ENCODE results near the gene GPATCH8. TPM values are rescaled to one million over a fixed set of nuclear protein-coding genes. Genes with fewer than 3 reads are reported as not detected.
A peak's percentile ranks its signal among the peaks of the same experiment; 100 is the strongest.
"Not testable (repeated sequence)": the region's sequence is repeated elsewhere in the genome, so short reads cannot be mapped to it uniquely, and the experiment has no call there.

GPATCH8 gene
- polyA plus RNA-seq (ENCODE audit: insufficient read length in 10 of 10), result 10 to 100 TPM; 21.1 to 36.9 (median 27.0) TPM
- long read RNA-seq, donor 1, full-length matches to known transcripts, result 1 of 1 reads
- long read RNA-seq, donor 1, partial matches to known transcripts, result 0 of 1 reads
- long read RNA-seq, donor 1, other reads (novel, unspliced or antisense), result 0 of 1 reads
- long read RNA-seq, donor 2, full-length matches to known transcripts, result 1 of 1 reads
- long read RNA-seq, donor 2, partial matches to known transcripts, result 0 of 1 reads
- long read RNA-seq, donor 2, other reads (novel, unspliced or antisense), result 0 of 1 reads
- long read RNA-seq, donor 3, result 0 reads
- long read RNA-seq, donor 4, full-length matches to known transcripts, result 4 of 4 reads
- long read RNA-seq, donor 4, partial matches to known transcripts, result 0 of 4 reads
- long read RNA-seq, donor 4, other reads (novel, unspliced or antisense), result 0 of 4 reads
- long read RNA-seq, donor 5, full-length matches to known transcripts, result 3 of 3 reads
- long read RNA-seq, donor 5, partial matches to known transcripts, result 0 of 3 reads
- long read RNA-seq, donor 5, other reads (novel, unspliced or antisense), result 0 of 3 reads
- long read RNA-seq, donor 6, full-length matches to known transcripts, result 5 of 5 reads
- long read RNA-seq, donor 6, partial matches to known transcripts, result 0 of 5 reads
- long read RNA-seq, donor 6, other reads (novel, unspliced or antisense), result 0 of 5 reads
- long read RNA-seq, donor 7, full-length matches to known transcripts, result 5 of 5 reads
- long read RNA-seq, donor 7, partial matches to known transcripts, result 0 of 5 reads
- long read RNA-seq, donor 7, other reads (novel, unspliced or antisense), result 0 of 5 reads
- long read RNA-seq, donor 8, full-length matches to known transcripts, result 6 of 6 reads
- long read RNA-seq, donor 8, partial matches to known transcripts, result 0 of 6 reads
- long read RNA-seq, donor 8, other reads (novel, unspliced or antisense), result 0 of 6 reads
- long read RNA-seq, donor 9, partial matches to known transcripts, result 0 of 1 reads
- long read RNA-seq, donor 9, other reads (novel, unspliced or antisense), result 0 of 1 reads

GRCh38 chr17:44503147-44504029, at the start of gene GPATCH8:
GPATCH8 (minus strand) TSS chr17:44503406; CDS start chr17:44503370, 36 bp downstream.
- peak; percentile 96 to 98 (median 97) for DNase-seq

DNA sequence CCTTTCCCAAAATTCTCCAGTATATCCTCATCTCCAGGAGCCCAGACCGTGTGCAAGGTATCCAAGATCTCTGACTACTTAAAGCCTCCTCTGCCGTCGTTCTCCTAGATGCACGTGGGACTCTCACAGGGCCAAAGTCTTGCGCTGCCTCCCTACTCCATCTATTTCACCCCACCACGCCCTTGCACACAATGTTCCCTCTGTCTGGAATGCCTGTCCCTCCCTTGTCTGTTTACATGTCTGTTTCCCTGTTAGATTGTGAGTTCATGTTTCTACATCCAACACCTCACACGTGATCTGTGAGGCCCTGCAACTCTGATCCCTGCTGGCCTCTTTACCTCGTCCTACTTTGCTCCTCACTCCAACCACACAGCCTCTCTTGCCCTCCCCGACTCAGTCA, 49.2 kb upstream of the GPATCH8 start:
- no peak for DNase-seq

DNA sequence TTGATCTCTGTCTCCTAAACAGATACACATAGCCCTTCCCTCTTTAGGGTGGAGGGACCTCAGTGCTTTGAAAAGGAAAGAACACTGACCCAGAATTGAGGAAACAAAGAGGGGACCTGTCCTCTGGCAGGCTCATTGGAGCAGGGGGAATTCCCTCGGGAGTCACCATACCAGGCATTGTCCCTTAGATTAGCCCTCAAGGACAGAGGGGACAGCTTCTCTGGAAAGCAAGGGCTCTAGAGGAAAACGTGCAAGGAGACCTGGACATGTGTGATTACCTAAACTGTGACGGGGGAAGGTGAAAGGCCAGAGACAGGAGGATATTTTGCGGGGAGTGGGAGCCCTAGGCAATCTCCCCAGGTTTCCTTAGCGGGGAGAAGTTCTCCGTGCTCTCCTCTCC, 46.5 kb upstream of the GPATCH8 start:
- DNase-seq, result no peak

DNA sequence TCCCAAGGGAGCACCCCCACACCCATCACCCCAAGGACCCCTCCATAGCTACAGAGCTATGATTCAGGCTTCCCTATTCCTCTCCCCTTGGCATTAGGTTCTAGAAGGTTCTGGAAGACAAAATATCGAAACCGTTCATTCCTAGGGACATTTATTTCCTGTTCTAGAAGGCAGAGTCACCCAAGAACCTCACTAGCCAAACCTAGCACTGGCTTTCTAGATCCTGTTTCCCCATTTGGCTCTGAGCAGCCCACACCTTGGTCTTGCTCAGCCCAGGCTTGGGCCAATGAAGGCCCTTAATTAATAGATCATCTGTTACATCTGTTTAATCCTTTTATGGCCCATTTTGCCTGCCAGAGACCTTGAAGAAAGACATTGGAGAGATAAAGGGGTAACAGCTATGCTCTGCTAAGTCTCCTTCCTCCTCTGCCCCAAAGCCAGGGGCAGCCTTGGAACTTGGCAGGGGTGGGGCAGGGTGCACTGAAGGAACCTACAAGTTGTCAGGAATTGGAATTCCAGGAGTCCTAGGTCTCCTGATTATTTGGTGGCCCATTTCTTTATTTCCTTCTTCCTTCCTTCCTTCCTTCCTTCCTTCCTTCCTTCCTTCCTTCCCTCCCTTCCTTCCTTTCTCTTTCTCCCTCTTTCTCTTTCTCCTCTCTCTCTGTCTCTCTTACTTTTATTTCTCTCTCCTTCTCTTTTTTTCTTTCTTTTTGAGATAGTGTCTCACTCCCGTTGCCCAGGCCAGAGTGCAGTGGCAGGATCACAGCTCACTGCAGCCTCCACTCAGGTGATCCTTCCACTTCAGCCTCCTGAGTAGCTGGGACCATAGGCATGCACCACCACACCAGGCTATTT, 45.4 kb upstream of the GPATCH8 start:
- no peak for DNase-seq

DNA sequence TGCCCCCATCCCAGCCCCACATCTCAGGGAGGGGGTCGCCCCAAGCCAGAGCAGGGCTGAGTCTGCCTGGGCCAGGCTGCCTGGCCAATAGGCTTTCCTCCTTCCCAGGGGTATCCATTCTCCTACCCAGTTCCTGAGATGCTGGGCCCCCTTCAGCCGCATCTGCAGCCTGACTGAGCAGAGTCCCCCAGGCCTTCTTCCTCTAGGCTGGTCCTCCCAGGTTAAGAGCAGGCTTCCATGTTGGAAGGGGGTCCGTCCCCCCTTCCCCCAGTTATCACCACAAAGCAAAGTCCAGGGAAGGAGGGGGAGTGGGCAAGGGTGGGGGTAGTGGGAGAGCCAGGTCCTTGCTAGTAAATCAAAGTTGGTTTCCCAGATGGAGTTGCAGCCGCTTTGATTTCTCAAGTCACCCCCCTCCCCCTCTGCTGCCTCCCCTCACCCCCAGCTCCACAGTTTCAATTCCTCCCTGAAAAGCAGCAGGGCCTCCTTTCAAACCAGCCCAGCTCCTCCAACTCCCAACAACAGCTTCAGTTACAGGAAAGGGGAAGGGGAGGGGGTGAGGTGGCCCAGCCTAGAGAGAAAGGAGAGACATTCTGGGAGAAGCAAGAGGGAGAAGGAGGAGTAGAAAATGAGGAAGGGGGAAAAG, 44.5 kb upstream of the GPATCH8 start:
- DNase-seq, result peak in 2 of 3 donors; percentile 40 to 76

DNA sequence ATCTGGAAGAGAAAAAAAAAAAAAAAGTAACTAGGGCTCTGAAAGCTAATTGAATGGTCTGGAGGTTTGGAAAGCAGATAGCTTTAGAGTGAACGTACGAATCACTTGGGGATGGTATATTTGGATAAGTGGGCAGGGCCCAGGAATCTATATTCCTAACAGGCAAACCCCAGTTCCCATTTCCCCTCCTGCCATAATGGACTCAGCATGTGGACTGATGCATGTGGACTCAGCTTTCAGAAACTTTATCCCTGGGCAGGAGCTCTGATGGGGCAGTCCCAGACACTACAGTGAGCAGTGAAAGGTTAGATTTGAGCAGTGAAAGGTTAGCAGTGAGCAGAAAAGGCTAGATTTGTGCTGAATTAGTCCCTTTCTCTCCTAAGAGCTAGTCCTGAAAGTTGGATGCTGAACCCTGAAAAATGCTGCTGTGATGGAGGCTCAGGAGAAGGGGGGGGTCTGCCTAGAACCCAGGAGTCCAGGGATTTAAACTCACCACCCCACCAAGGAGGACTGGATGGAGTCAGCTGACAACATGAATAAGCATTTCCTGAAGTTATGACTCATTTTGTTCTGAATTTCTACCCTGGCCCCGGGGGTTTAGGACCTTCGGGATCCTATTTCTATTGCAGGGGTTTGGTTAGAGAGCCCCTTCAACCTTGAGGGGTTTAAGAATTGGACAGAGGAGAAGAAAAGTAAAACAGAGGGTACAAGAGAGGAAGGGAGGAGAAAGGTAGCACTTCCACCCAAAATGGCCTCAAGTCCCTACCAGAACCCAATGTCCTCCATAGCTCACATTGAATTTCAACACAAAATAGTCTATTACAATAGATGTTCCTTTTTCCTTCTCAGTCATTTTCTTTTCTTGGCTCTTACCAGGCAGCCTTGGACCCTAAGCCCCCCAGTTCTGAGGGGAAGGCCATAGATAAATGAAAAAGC, 43.7 kb upstream of the GPATCH8 start:
- DNase-seq, result no peak

DNA sequence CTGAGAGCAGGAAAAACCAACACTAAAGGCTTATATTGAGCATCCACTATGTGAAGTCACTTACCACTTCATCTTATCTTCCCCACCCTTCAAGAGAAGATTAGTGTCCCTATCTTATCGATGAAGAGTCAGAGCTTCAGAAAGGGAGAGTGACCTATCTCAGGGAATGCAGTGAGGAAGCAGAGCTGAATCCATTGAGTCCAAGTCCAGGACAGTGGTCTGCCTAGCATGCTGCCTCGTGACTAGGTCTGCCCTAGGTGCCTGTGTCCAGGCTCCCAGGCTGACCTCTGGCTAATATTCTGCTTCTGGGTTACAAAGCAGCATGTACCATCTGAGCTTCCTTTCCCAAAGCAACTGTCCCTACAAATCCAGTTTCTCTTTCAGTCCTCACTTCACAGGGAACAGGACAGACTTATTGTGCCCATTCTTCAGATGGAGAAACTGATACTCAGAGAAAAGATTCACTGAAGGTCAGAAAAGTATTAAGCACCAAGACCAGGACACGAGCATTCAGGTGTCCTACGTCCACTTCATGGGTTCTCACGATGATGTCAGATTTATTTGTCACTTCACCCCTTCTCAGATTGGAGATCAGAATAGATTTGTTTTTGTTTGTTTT, 40.8 kb upstream of the GPATCH8 start:
- DNase-seq, result no peak

GRCh38 chr17:44543213-44543904, 40.2 kb upstream of the GPATCH8 start:
- DNase-seq, result peak; percentile 32 to 91 (median 73)

- no peak for DNase-seq
Observed at GRCh38 chr17:44541884-44542581, 38.8 kb upstream of the GPATCH8 start.

DNA sequence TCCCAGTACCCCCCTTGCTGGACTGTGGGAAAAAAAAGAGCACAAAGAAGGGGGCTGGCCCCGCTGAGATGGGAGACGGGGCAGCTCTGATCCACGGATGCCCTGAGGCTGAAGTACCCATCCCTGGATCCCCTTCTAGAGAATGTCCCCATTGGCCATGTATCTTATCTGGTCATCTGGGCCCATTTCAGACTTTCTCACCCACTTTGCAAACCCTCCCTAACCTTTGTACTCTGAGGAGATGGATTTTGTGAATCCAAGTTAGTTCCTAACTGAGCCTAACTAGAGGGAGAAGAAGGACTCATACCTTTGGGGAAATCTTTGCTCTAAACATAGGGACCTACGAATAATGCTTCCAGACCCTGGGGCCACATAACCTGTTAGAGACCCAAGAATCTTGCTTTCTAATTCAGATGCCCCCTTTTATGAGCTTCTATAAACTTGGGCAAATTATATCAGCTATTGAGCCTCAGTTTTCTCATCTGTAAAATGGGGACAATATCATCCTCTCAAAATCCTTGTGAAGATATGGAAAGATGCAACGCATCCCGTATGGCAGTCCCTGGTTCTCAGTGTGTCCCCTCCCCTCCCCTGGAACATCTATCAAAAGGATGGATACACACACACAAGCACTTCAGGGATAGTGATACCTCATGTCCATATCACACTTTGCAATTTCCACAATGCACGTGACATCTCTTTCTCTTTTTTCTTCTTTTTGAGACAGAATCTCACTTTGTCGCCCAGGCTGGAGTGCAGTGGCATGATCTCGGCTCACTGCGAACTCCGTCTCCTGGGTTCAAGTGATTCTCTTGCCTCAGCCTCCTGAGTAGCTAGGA, 37.3 kb upstream of the GPATCH8 start:
- no peak for DNase-seq

DNA sequence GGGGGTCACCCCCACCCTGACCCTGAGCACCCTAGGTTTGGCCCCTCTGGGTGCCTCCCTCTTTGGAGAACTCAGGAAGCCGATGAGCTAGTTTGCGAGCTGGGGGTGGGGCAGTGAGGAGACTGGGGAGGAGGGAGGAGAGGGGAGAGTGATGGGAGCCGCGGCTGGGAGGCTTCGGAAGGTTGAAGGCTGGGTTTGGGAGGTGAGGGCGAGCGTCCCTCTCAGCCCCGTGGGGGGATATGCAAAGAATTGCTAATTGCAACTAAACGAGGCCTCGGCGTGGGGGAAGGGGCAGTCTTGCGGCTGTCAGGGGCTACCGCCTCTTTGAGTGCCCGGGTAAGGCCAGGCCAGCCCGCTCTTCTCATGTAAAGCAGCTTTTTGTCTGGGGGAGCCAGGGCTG, 36.5 kb upstream of the GPATCH8 start:
- DNase-seq, result no peak

GRCh38 chr17:44537922-44538321, 34.7 kb upstream of the GPATCH8 start:
- not testable (repeated sequence) for DNase-seq

GRCh38 chr17:44536090-44536953, 33.1 kb upstream of the GPATCH8 start:
- DNase-seq, result no peak

DNA sequence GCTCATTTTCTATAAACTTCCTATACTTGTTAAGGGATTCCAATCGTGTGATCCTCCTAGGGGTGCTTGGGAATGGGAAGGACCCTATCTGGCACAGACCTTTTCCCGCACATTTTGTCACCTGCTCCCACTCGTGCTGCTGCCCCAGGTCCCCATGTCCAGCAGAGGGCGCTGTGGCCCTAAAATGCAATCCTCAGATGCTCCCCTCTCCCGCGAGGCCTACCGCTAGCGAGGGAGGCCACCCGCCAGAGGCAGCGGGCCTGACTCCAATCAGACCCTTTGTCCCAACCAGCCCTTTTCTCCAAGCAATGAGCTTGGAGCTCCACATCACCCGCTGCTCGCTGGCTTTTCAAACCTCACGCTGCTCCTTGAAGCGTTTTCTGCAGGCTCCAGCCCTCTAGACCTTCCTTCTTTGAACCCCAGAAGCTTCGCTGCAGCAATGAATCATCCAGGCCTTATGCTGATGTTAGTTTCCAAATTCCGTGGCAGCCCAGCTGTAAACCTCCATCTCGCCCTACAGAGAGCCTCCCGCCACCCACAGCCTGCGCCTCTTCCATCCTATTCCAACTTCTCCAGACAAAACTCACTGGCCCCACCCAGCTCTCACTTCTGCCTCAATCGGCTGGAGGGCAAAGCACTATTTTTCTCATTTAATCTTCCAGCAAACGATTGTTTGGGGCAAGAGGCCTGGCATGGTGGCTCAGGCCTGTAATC, 30.5 kb upstream of the GPATCH8 start:
- peak; percentile 87 to 95 (median 89) for DNase-seq

All from muscle of back (tissue), 13 donors.